T-helper 1 cell treated with Interleukin-12 subunit alpha and Interleukin-12 subunit beta and Interleukin-4 antibody, amounts not matched to agents 30 μg/mL and 1 μg/mL, for 36 hours (primary cell): ENCODE measurements around the gene PTPRD.
"Not testable (repeated sequence)": the region's sequence is repeated elsewhere in the genome, so short reads cannot be mapped to it uniquely, and the experiment has no call there.

Source experiments
- H3K27ac Mint-ChIP-seq: one replicate; pipeline ENCODE4 v1.8.0; 2021; ENCODE audit warnings: mild to moderate bottlenecking, mixed read lengths
- H3K27me3 Mint-ChIP-seq: one replicate; pipeline ENCODE4 v1.8.0; 2021; ENCODE audit warnings: low read depth, mixed read lengths
- H3K36me3 Mint-ChIP-seq: one replicate; pipeline ENCODE4 v1.8.0; 2021; ENCODE audit warnings: low read depth, mixed read lengths
- H3K4me1 Mint-ChIP-seq: one replicate; pipeline ENCODE4 v1.8.0; 2021; ENCODE audit warnings: low read depth, mixed read lengths
- H3K4me3 Mint-ChIP-seq: one replicate; pipeline ENCODE4 v1.8.0; 2021; ENCODE audit warnings: mild to moderate bottlenecking, moderate library complexity, mixed read lengths
- H3K9me3 Mint-ChIP-seq: one replicate; pipeline ENCODE4 v1.8.0; 2021; ENCODE audit warnings: mixed read lengths

The PTPRD gene

GRCh38 chr9:8946461-8946860, 1666.3 kb downstream of the PTPRD start:
- H3K36me3 Mint-ChIP-seq: no peaks in the 10 kb centered on the region
- H3K27ac Mint-ChIP-seq: no peak overlapping the region
- H3K9me3 Mint-ChIP-seq: no peaks in the 10 kb centered on the region
- H3K4me3 Mint-ChIP-seq: no peak overlapping the region
- no peaks in the 10 kb centered on the region for H3K4me1 Mint-ChIP-seq
- H3K27me3 Mint-ChIP-seq: no peaks in the 10 kb centered on the region

DNA sequence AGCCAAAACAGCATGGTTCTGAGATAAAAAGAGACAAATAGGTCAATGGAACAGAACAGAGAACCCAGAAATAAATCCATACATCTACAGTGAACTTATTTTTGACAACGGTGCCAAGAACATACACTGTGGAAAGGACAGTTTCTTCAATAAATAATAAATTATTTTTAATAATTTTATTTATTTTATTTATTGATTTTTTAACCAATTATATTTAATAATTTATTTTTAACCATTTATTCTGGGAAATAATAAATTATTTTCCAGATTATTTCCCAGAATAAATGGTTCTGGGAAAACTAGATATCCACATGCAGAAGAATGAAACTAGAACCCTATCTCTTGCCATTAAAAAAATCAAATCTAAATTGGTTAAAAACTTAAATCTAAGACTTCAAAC, 1669.4 kb downstream of the PTPRD start:
- H3K4me3 Mint-ChIP-seq: no peak overlapping the region
- H3K27me3 Mint-ChIP-seq: no peaks in the 10 kb centered on the region
- no peak overlapping the region for H3K27ac Mint-ChIP-seq
- no peaks in the 10 kb centered on the region for H3K36me3 Mint-ChIP-seq
- no peaks in the 10 kb centered on the region for H3K4me1 Mint-ChIP-seq
- H3K9me3 Mint-ChIP-seq: peaks cover 2% of the 10 kb centered on the region

DNA sequence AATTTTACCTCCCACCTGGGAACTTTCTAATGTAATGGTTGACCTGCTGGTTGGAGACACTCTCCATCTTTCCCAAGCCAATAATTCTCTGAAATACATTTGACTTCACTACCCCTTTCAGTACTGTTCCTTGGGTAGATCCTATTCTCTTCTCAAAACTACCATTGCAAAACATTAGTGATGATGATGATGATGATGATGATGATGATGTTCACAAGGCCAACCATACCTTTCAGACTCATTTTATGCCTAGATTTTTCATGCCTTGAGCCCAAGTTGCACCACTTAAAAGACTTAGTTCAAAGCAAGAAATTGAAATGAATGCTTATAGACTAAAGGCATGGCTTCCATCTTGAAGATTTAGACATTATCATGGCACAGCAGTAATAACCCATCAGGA, 1672.2 kb downstream of the PTPRD start:
- H3K27me3 Mint-ChIP-seq: no peaks in the 10 kb centered on the region
- no peaks in the 10 kb centered on the region for H3K4me1 Mint-ChIP-seq
- no peak overlapping the region for H3K27ac Mint-ChIP-seq
- no peaks in the 10 kb centered on the region for H3K36me3 Mint-ChIP-seq
- H3K4me3 Mint-ChIP-seq: no peak overlapping the region
- H3K9me3 Mint-ChIP-seq: peaks cover 2% of the 10 kb centered on the region

DNA sequence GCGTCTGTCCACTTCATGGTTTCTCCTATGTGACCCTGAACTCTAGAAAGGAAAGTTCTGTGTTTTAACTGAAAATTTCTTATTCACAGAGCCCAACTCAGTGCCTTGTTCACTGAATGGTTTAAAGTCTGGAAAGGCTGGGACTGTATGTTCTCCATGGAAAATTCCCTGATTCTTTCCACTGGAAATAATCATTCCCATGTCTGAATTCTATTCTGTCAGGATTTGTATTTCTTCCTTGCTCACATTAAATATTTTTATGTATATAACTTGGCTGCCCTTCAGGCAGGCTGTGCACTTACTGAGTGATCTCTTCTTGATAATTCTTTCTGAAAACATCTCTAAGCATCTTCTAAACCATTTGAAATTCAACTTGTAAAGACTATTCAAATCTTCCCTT, 1686.3 kb downstream of the PTPRD start:
- H3K36me3 Mint-ChIP-seq: no peaks in the 10 kb centered on the region
- peaks cover 2% of the 10 kb centered on the region for H3K9me3 Mint-ChIP-seq
- no peak overlapping the region for H3K4me3 Mint-ChIP-seq
- H3K27me3 Mint-ChIP-seq: no peaks in the 10 kb centered on the region
- no peak overlapping the region for H3K27ac Mint-ChIP-seq
- no peaks in the 10 kb centered on the region for H3K4me1 Mint-ChIP-seq

- no peaks in the 10 kb centered on the region for H3K36me3 Mint-ChIP-seq
- H3K27ac Mint-ChIP-seq: no peak overlapping the region
- no peaks in the 10 kb centered on the region for H3K4me1 Mint-ChIP-seq
- H3K9me3 Mint-ChIP-seq: no peaks in the 10 kb centered on the region
- H3K4me3 Mint-ChIP-seq: no peak overlapping the region
- H3K27me3 Mint-ChIP-seq: no peaks in the 10 kb centered on the region
Measured at GRCh38 chr9:8924562-8924961, 1688.2 kb downstream of the PTPRD start.

DNA sequence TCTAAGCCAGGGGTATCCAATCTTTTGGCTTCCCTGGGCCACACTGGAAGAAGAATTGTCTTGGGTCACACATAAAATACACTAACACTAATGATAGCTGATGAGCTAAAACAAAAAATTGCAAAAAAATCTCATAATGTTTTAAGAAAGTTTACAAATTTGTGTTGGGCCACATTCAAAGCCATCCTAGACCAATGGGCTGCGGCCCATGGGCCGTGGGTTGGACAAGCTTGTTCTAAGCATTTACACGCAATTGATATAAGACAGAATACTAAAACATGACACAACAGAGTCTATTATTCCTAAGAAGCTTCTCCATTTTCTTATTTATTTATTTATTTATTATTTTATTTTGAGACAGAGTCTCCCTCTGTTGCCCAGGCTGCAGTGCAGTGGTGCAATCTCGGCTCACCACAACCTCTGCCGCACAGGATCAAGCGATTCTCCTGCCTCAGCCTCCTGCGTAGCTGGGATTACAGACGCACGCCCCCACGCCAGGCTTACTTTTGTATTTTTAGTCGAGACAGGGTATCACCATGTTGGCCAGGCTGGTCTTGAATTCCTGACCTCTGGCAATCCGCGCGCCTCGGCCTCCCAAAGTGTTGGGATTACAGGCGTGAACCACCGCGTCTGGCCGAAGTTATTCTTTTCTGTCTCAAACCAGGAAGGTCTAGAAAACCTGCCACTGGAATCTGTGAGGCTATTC, 1692.2 kb downstream of the PTPRD start:
- not testable (repeated sequence) for H3K4me3 Mint-ChIP-seq, H3K36me3 Mint-ChIP-seq, H3K4me1 Mint-ChIP-seq, H3K27ac Mint-ChIP-seq, H3K9me3 Mint-ChIP-seq, H3K27me3 Mint-ChIP-seq

DNA sequence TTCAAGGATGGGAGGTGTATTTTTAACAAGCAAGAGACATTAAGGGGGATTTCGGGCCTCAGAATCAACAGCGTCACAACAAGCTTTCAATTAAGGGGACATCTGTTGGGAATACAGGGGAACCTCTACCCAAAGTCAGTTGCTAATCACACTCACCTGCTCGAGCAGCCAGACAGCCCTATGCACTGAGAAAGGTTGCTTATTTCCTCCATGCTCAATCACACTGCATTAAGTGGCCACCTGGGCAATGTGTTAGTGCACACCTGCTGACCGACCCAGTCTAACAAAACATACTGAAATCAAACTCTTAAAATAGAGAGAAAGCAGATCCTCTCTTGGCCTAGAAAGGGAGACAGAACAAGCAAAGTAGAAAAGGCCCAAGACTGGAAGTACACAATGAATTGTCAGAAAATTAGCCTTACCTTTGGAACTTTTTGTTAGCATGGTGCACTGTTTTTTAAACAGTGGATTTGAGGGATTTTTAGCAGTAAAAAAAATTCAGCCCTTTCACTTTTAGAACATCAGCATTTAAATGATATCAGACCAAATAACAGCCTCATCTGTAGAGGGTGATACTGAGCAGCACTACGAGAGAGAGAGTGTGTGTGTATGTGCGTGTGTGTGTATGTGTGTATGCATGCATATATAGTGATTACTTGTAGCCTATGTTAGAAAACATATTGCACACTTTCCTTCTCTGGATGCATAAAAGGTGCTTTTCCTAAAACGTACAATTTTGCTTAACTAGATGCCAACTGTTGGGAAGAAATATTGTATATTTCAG, 1694.7 kb downstream of the PTPRD start:
- H3K9me3 Mint-ChIP-seq: no peaks in the 10 kb centered on the region
- no peak overlapping the region for H3K27ac Mint-ChIP-seq
- no peaks in the 10 kb centered on the region for H3K4me1 Mint-ChIP-seq
- no peaks in the 10 kb centered on the region for H3K27me3 Mint-ChIP-seq
- no peaks in the 10 kb centered on the region for H3K36me3 Mint-ChIP-seq
- no peak overlapping the region for H3K4me3 Mint-ChIP-seq

- no peak overlapping the region for H3K27ac Mint-ChIP-seq
- H3K36me3 Mint-ChIP-seq: no peaks in the 10 kb centered on the region
- H3K9me3 Mint-ChIP-seq: no peaks in the 10 kb centered on the region
- H3K27me3 Mint-ChIP-seq: no peaks in the 10 kb centered on the region
- H3K4me3 Mint-ChIP-seq: no peak overlapping the region
- no peaks in the 10 kb centered on the region for H3K4me1 Mint-ChIP-seq
Measured at GRCh38 chr9:8916771-8917170, 1696.0 kb downstream of the PTPRD start.

DNA sequence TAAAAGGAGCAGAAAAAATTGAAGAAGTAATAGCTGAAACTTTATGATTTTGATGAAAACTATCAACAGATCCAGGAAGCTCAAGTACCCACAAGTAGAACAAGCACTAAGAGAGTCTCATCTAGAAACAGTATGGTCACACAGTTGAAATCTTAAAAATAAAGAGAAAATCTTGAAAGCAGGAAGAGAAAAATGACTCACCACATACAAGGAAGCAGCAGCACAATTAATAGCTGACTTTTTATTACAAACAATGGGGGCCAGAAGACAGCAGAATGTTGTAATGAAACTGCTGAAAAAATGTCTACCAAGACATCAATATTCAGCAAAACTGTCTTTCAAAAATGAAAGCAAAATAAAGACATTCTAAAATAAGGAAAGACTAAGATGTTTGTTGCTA, 1704.9 kb downstream of the PTPRD start:
- H3K4me1 Mint-ChIP-seq: no peaks in the 10 kb centered on the region
- no peaks in the 10 kb centered on the region for H3K27me3 Mint-ChIP-seq
- H3K36me3 Mint-ChIP-seq: no peaks in the 10 kb centered on the region
- no peak overlapping the region for H3K27ac Mint-ChIP-seq
- H3K9me3 Mint-ChIP-seq: no peaks in the 10 kb centered on the region
- H3K4me3 Mint-ChIP-seq: no peak overlapping the region

DNA sequence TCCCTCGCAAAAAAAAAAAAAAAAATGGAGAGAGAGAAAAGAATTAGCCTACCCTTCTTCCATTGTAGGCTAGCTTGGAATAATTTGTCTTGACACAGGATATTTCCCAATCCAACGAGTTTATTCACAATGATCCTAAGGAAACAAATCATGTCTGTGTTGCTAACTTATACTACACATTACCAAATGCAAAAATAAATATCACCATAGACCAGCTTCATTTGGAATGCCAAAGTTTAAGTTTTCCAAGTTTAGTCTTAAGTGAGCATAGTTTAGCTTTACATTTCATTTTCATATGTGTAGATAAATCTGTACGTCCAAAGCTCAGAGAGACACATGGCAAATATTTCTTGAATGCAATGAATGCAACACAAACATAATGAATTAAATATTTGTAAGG, 1707.1 kb downstream of the PTPRD start:
- Mint-ChIP-seq H3K4me3 (no peak overlapping the region), H3K9me3 (no peaks in the 10 kb centered on the region), H3K36me3 (no peaks in the 10 kb centered on the region), H3K4me1 (no peaks in the 10 kb centered on the region), H3K27ac (no peak overlapping the region), H3K27me3 (no peaks in the 10 kb centered on the region)

GRCh38 chr9:8904771-8905515, 1707.9 kb downstream of the PTPRD start:
- Mint-ChIP-seq H3K27me3 (no peaks in the 10 kb centered on the region), H3K36me3 (no peaks in the 10 kb centered on the region), H3K27ac (no peak overlapping the region), H3K9me3 (no peaks in the 10 kb centered on the region), H3K4me3 (no peak overlapping the region), H3K4me1 (no peaks in the 10 kb centered on the region)

- Mint-ChIP-seq H3K36me3 (no peaks in the 10 kb centered on the region), H3K4me3 (no peak overlapping the region), H3K27ac (no peak overlapping the region), H3K4me1 (no peaks in the 10 kb centered on the region), H3K9me3 (no peaks in the 10 kb centered on the region), H3K27me3 (no peaks in the 10 kb centered on the region)
Measured at GRCh38 chr9:8903077-8903476, 1709.7 kb downstream of the PTPRD start.

- H3K36me3 Mint-ChIP-seq: no peaks in the 10 kb centered on the region
- no peaks in the 10 kb centered on the region for H3K4me1 Mint-ChIP-seq
- H3K9me3 Mint-ChIP-seq: no peaks in the 10 kb centered on the region
- no peaks in the 10 kb centered on the region for H3K27me3 Mint-ChIP-seq
- H3K27ac Mint-ChIP-seq: no peak overlapping the region
- H3K4me3 Mint-ChIP-seq: no peak overlapping the region
Measured at GRCh38 chr9:8901146-8901545, 1711.7 kb downstream of the PTPRD start.

GRCh38 chr9:8899511-8899910, 1713.3 kb downstream of the PTPRD start:
- H3K4me3 Mint-ChIP-seq: no peak overlapping the region

GRCh38 chr9:8895861-8896224, 1717.0 kb downstream of the PTPRD start:
- H3K27me3 Mint-ChIP-seq: no peaks in the 10 kb centered on the region
- no peaks in the 10 kb centered on the region for H3K36me3 Mint-ChIP-seq
- no peaks in the 10 kb centered on the region for H3K4me1 Mint-ChIP-seq
- H3K9me3 Mint-ChIP-seq: no peaks in the 10 kb centered on the region
- no peak overlapping the region for H3K4me3 Mint-ChIP-seq
- no peak overlapping the region for H3K27ac Mint-ChIP-seq

More at GRCh38 chr9:8899511-8899910, 1713.3 kb downstream of the PTPRD start:
- H3K9me3 Mint-ChIP-seq: no peaks in the 10 kb centered on the region
- no peak overlapping the region for H3K27ac Mint-ChIP-seq
- H3K27me3 Mint-ChIP-seq: no peaks in the 10 kb centered on the region
- no peaks in the 10 kb centered on the region for H3K4me1 Mint-ChIP-seq
- H3K36me3 Mint-ChIP-seq: no peaks in the 10 kb centered on the region
